GM18868 (cell line): ENCODE data around the gene NADSYN1.

ENCODE experiments used
- ATAC-seq: cut with Tn5 transposase; IDR thresholded peaks from one replicate; pipeline ENCODE4 v1.9.1; 2021; ENCODE audit warnings: mild to moderate bottlenecking, moderate library complexity; ENCODE audit not compliant: unreplicated experiment

NADSYN1 gene

GRCh38 chr11:71449596-71449995 lies 3.4 kb upstream of the NADSYN1 start:
- ATAC-seq, result no peak

- no peak for ATAC-seq
Measured at GRCh38 chr11:71450507-71450906, 2.5 kb upstream of the NADSYN1 start.

- ATAC-seq, result no peak
Measured at GRCh38 chr11:71450939-71451338, 2.1 kb upstream of the NADSYN1 start.

- ATAC-seq, result no peak
Measured at GRCh38 chr11:71451596-71452198, 1.3 kb upstream of the NADSYN1 start.

GRCh38 chr11:71452199-71453036 lies 585 bp upstream of the NADSYN1 start:
- ATAC-seq, result no peak

- ATAC-seq, result no peak
Measured at GRCh38 chr11:71453918-71454304, 908 bp downstream of the NADSYN1 start.

- ATAC-seq, result no peak
Measured at GRCh38 chr11:71454470-71455113, 1.6 kb downstream of the NADSYN1 start.

- ATAC-seq, result no peak
Measured at GRCh38 chr11:71456294-71456693, 3.3 kb downstream of the NADSYN1 start.

- no peak for ATAC-seq
Measured at GRCh38 chr11:71456831-71457230, 3.8 kb downstream of the NADSYN1 start.

GRCh38 chr11:71458146-71459070 lies 5.4 kb downstream of the NADSYN1 start:
- ATAC-seq, result no peak

GRCh38 chr11:71459076-71459766 lies 6.2 kb downstream of the NADSYN1 start:
- ATAC-seq, result no peak

- no peak for ATAC-seq
Measured at GRCh38 chr11:71459767-71460320, 6.8 kb downstream of the NADSYN1 start.

- ATAC-seq, result no peak
Measured at GRCh38 chr11:71461696-71462095, 8.7 kb downstream of the NADSYN1 start.

- ATAC-seq, result no peak
Measured at GRCh38 chr11:71462726-71463125, 9.7 kb downstream of the NADSYN1 start.

- ATAC-seq, result no peak
Measured at GRCh38 chr11:71463331-71464211, 10.6 kb downstream of the NADSYN1 start.

GRCh38 chr11:71465054-71465453 lies 12.1 kb downstream of the NADSYN1 start:
- ATAC-seq, result no peak

- no peak for ATAC-seq
Measured at GRCh38 chr11:71466358-71466757, 13.4 kb downstream of the NADSYN1 start.

GRCh38 chr11:71467164-71467563 lies 14.2 kb downstream of the NADSYN1 start:
- no peak for ATAC-seq

- no peak for ATAC-seq
Measured at GRCh38 chr11:71470946-71471345, 17.9 kb downstream of the NADSYN1 start.
